HCT116 (cell line): Measurements from ENCODE around the gene JADE1. TPM values are rescaled to one million over a fixed set of nuclear protein-coding genes. Genes with fewer than 3 reads are reported as not detected.

ENCODE experiments used
- ATAC-seq: fragments of 200-7000 bp; cut with Tn5 transposase; 2 replicates; pipeline ENCODE4 v1.9.1; 2020; ENCODE audit warnings: mild to moderate bottlenecking, moderate library complexity
- BruUV-seq: library from RNA; stranded (reverse); fragments of 400-500 nt; replicated peaks from 2 replicates; lab custom pipeline; 2021; lab: Mats Ljungman, UMichigan
- CTCF ChIA-PET: fragments of 300-600 bp; sonication (Branson Sonifier 250); formaldehyde crosslinking; loops from one replicate; lab custom pipeline; 2021; ENCODE audit warnings: antibody characterized with exemption; lab: Charles Lee
- POLR2A ChIA-PET: fragments of 300-600, 350-600 bp; sonication (Branson Sonifier 250); formaldehyde crosslinking; loops from one replicate; lab custom pipeline; 2021; ENCODE audit warnings: antibody characterized with exemption; lab: Charles Lee
- RAD21 ChIA-PET, 2 experiments: fragments of 300-600 bp; sonication (Branson Sonifier 250); formaldehyde crosslinking; loops; one replicate each; lab custom pipeline; 2023; ENCODE audit warnings: low total read pairs in 2 of 2; ENCODE audit not compliant: uncharacterized antibody in 2 of 2, unreplicated experiment in 2 of 2, low non-redundant PET in 1 of 2; lab: Charles Lee
- DNase-seq: peaks from one replicate; pipeline ENCODE4 v3.0.0-alpha.2; 2010; ENCODE audit warnings: low read depth, low spot score
- H2AFZ ChIP-seq: fragments of 200-600 bp; shearing (Covaris generic), sonication (generic); 2 replicates; pipeline ENCODE4 v1.6.1; 2017; ENCODE audit warnings: low read depth, mixed run types, mixed read lengths, antibody characterized with exemption, low read length; ENCODE audit not compliant: poor library complexity, severe bottlenecking
- H3K27ac ChIP-seq: 2 replicates; pipeline ENCODE4 v1.5.1; 2012; ENCODE audit warnings: low read depth, low read length
- H3K27me3 ChIP-seq: fragments of 200-600 bp; sonication (generic); 2 replicates; pipeline ENCODE4 v1.6.1; 2016; ENCODE audit warnings: mixed run types, low read length, mixed read lengths; ENCODE audit not compliant: insufficient read depth
- H3K36me3 ChIP-seq, 2 experiments: fragments of 200-500 bp in 1 of 2; fragments of 200-600 bp in 1 of 2; sonication (Bioruptor generic) in 1 of 2; sonication (generic) in 1 of 2; 2 replicates each; pipeline versions ENCODE4 v1.5.1 to v1.6.1; 2014 to 2016; ENCODE audit warnings: low read length in 2 of 2, inconsistent platforms in 1 of 2, mixed read lengths in 1 of 2, mixed run types in 1 of 2; ENCODE audit not compliant: insufficient read depth in 2 of 2, control insufficient read depth in 1 of 2
- H3K4me1 ChIP-seq, 2 experiments: fragments of 200-600 bp in 1 of 2; sonication (generic) in 1 of 2; 2 replicates each; pipeline versions ENCODE4 v1.5.1 to v1.6.1; 2012 to 2017; ENCODE audit warnings: low read length in 2 of 2, inconsistent platforms in 1 of 2, mild to moderate bottlenecking in 1 of 2, mixed read lengths in 1 of 2, mixed run types in 1 of 2, moderate library complexity in 1 of 2; ENCODE audit not compliant: insufficient read depth in 2 of 2, control insufficient read depth in 1 of 2
- H3K4me2 ChIP-seq: fragments of 200-600 bp; sonication (generic); 2 replicates; pipeline ENCODE4 v1.6.1; 2017; ENCODE audit warnings: mixed run types, low read length, mixed read lengths
- H3K4me3 ChIP-seq, 2 experiments: fragments of 200-600 bp in 1 of 2; sonication (generic) in 1 of 2; replicated peaks in 1 of 2; 2 replicates each; pipeline ENCODE4 v1.5.1; 2011 to 2016; ENCODE audit warnings: low read length in 2 of 2, control low read depth in 1 of 2, low read depth in 1 of 2, mild to moderate bottlenecking in 1 of 2, mixed read lengths in 1 of 2, mixed run types in 1 of 2
- H3K79me2 ChIP-seq: fragments of 200-600 bp; sonication (generic); 2 replicates; pipeline ENCODE4 v1.6.1; 2017; ENCODE audit warnings: mild to moderate bottlenecking, mixed run types, low read length, moderate library complexity, mixed read lengths; ENCODE audit not compliant: insufficient read depth
- H3K9ac ChIP-seq: fragments of 200-600 bp; sonication (generic); 2 replicates; pipeline ENCODE4 v1.6.1; 2016; ENCODE audit warnings: low read length, mixed read lengths
- H3K9me2 ChIP-seq: fragments of 200-600 bp; sonication (generic), shearing (Covaris generic); 2 replicates; pipeline ENCODE4 v1.6.1; 2017; ENCODE audit warnings: mixed run types, mild to moderate bottlenecking, moderate library complexity; ENCODE audit not compliant: insufficient read depth
- H3K9me3 ChIP-seq, 2 experiments: fragments of 200-500 bp in 1 of 2; fragments of 200-600 bp in 1 of 2; sonication (Bioruptor generic) in 1 of 2; sonication (generic) in 1 of 2; 2 replicates each; pipeline ENCODE4 v1.6.1; 2014 to 2017; ENCODE audit warnings: low read length in 2 of 2, mixed read lengths in 2 of 2, inconsistent platforms in 1 of 2, low read depth in 1 of 2, mild to moderate bottlenecking in 1 of 2, mixed run types in 1 of 2, moderate library complexity in 1 of 2; ENCODE audit not compliant: control insufficient read depth in 1 of 2, insufficient read depth in 1 of 2
- H4K20me1 ChIP-seq: fragments of 200-600 bp; sonication (generic), shearing (Covaris generic); 2 replicates; pipeline ENCODE4 v1.6.1; 2017; ENCODE audit warnings: mixed run types, mild to moderate bottlenecking, moderate library complexity; ENCODE audit not compliant: insufficient read depth
- CBX3 ChIP-seq: IDR thresholded peaks from 2 replicates; pipeline ENCODE4 v1.6.1; 2012; ENCODE audit warnings: low read depth
- EGR1 ChIP-seq: IDR thresholded peaks from 2 replicates; pipeline ENCODE4 v1.6.1; 2012; ENCODE audit warnings: low read depth
- ELF1 ChIP-seq: IDR thresholded peaks from 2 replicates; pipeline ENCODE4 v1.6.1; 2012; ENCODE audit warnings: low read depth, borderline replicate concordance
- EZH2 ChIP-seq: fragments of 200-600 bp; sonication (generic); IDR thresholded peaks from 2 replicates; pipeline ENCODE4 v1.6.1; 2017; ENCODE audit warnings: antibody characterized with exemption, mixed run types
- EZH2phosphoT487 ChIP-seq: fragments of 200-600 bp; IDR thresholded peaks from 2 replicates; pipeline ENCODE4 v1.6.1; 2018; ENCODE audit warnings: antibody characterized with exemption, borderline replicate concordance
- FOSL1 ChIP-seq: IDR thresholded peaks from 2 replicates; pipeline ENCODE4 v1.6.1; 2012; ENCODE audit warnings: low read depth
- JUND ChIP-seq: IDR thresholded peaks from 2 replicates; pipeline ENCODE4 v1.6.1; 2012
- MAX ChIP-seq: IDR thresholded peaks from 2 replicates; pipeline ENCODE4 v1.6.1; 2012
- POLR2A ChIP-seq: IDR thresholded peaks from 2 replicates; pipeline ENCODE4 v1.7.0; 2011; ENCODE audit warnings: borderline replicate concordance; ENCODE audit not compliant: insufficient read depth, insufficient read length; ENCODE audit errors: extremely low read depth
- POLR2AphosphoS5 ChIP-seq: IDR thresholded peaks from 2 replicates; pipeline ENCODE4 v1.6.1; 2011; ENCODE audit warnings: mild to moderate bottlenecking, low read depth, low read length, moderate library complexity
- RAD21 ChIP-seq: IDR thresholded peaks from 2 replicates; pipeline ENCODE4 v1.6.1; 2012; ENCODE audit warnings: low read depth, mild to moderate bottlenecking
- SIN3A ChIP-seq: IDR thresholded peaks from 2 replicates; pipeline ENCODE4 v1.6.1; 2012; ENCODE audit warnings: low read depth
- SP1 ChIP-seq: IDR thresholded peaks from 2 replicates; pipeline ENCODE4 v1.6.1; 2012; ENCODE audit warnings: low read depth
- SRF ChIP-seq: IDR thresholded peaks from 2 replicates; pipeline ENCODE4 v1.6.1; 2012; ENCODE audit warnings: low read depth
- TCF7L2 ChIP-seq: IDR thresholded peaks from 2 replicates; pipeline ENCODE4 v1.7.0; 2011; ENCODE audit warnings: borderline replicate concordance, inconsistent platforms; ENCODE audit not compliant: insufficient read depth, insufficient read length; ENCODE audit errors: extremely low read depth
- YY1 ChIP-seq: IDR thresholded peaks from 2 replicates; pipeline ENCODE4 v1.6.1; 2011; ENCODE audit warnings: low read length, low read depth, moderate library complexity, mild to moderate bottlenecking; ENCODE audit not compliant: insufficient replicate concordance; ENCODE audit errors: extremely low read depth
- ZFX ChIP-seq: fragments of 450-650 bp; IDR thresholded peaks from 2 replicates; pipeline ENCODE4 v1.6.1; 2017
- ZNF274 ChIP-seq: fragments of 200-500 bp; sonication (Bioruptor generic); IDR thresholded peaks from 2 replicates; pipeline ENCODE4 v1.6.1; 2014; ENCODE audit warnings: mild to moderate bottlenecking, low read depth, low read length, inconsistent platforms
- intact Hi-C: fragments of 100-400 bp; cut with micrococcal nuclease; formaldehyde crosslinking; loops from 2 replicates; pipeline ENCODE4 v1.10.0; 2022
- total RNA-seq: library from RNA; stranded (reverse); gene quantifications from one replicate; pipeline ENCODE4 v1.2.1, GENCODE V29; 2021; ENCODE audit not compliant: unreplicated experiment
- TF ChIP-seq, protein P1 (sequence below): IDR thresholded peaks from 2 replicates; pipeline ENCODE4 v1.6.1; 2012; ENCODE audit warnings: low read depth
- TF ChIP-seq, protein P2 (sequence below): IDR thresholded peaks from 2 replicates; pipeline ENCODE4 v1.6.1; 2012

Gene JADE1
- total RNA-seq, 1 experiment from 2014 or later = 26.5 TPM

GRCh38 chr4:128917781-128918180 is 108.3 kb downstream of the JADE1 start:
- Histone ChIP-seq H4K20me1 (0 out of 2 replicates have a peak, but pooled peaks cover 5% of the 10 kb centered on the region), H3K27me3 (no peaks in the 10 kb centered on the region), H3K4me1 (no peaks in the 10 kb centered on the region), H3K9ac (no peak overlapping the region), H3K4me3 (no peak overlapping the region), H2AFZ (no peak overlapping the region), H3K36me3 (no peaks in the 10 kb centered on the region), H3K9me2 (no peaks in the 10 kb centered on the region), H3K79me2 (no peaks in the 10 kb centered on the region), H3K27ac (no peak overlapping the region), H3K4me2 (no peak overlapping the region), H3K9me3 (no peaks in the 10 kb centered on the region)
- ChIA-PET CTCF (no interaction called here), POLR2A (no interaction called here), RAD21 (no interaction called here)
- intact Hi-C loops = no loop called here
- TF ChIP-seq, protein P1, sequence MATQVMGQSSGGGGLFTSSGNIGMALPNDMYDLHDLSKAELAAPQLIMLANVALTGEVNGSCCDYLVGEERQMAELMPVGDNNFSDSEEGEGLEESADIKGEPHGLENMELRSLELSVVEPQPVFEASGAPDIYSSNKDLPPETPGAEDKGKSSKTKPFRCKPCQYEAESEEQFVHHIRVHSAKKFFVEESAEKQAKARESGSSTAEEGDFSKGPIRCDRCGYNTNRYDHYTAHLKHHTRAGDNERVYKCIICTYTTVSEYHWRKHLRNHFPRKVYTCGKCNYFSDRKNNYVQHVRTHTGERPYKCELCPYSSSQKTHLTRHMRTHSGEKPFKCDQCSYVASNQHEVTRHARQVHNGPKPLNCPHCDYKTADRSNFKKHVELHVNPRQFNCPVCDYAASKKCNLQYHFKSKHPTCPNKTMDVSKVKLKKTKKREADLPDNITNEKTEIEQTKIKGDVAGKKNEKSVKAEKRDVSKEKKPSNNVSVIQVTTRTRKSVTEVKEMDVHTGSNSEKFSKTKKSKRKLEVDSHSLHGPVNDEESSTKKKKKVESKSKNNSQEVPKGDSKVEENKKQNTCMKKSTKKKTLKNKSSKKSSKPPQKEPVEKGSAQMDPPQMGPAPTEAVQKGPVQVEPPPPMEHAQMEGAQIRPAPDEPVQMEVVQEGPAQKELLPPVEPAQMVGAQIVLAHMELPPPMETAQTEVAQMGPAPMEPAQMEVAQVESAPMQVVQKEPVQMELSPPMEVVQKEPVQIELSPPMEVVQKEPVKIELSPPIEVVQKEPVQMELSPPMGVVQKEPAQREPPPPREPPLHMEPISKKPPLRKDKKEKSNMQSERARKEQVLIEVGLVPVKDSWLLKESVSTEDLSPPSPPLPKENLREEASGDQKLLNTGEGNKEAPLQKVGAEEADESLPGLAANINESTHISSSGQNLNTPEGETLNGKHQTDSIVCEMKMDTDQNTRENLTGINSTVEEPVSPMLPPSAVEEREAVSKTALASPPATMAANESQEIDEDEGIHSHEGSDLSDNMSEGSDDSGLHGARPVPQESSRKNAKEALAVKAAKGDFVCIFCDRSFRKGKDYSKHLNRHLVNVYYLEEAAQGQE = no peak
- TF ChIP-seq POLR2AphosphoS5 (no peak), TCF7L2 (no peak), YY1 (no peak), EZH2phosphoT487 (no peak), ZNF274 (no peak), ZFX (no peak), SRF (no peak), POLR2A (no peak), JUND (no peak), SP1 (no peak), MAX (no peak), SIN3A (no peak), CBX3 (no peak), EZH2 (no peak), FOSL1 (no peak), EGR1 (no peak), RAD21 (no peak), ELF1 (no peak)
- TF ChIP-seq, protein P2, sequence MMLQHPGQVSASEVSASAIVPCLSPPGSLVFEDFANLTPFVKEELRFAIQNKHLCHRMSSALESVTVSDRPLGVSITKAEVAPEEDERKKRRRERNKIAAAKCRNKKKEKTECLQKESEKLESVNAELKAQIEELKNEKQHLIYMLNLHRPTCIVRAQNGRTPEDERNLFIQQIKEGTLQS = no peak
- DNase-seq (no peak), ATAC-seq (no peak)
- no TSS peak for BruUV-seq
